Activated CD8-positive, alpha-beta memory T cell treated with anti-CD3 and anti-CD28 coated beads, Interleukin-2, amount 50 U/mL, for 24 hours (primary cell): Measurements from ENCODE around the gene IER5L.

Source experiments
- DNase-seq: peaks from one replicate; pipeline ENCODE4 v3.0.0-alpha.2; 2020; ENCODE audit errors: extremely low read depth

The IER5L gene

DNA sequence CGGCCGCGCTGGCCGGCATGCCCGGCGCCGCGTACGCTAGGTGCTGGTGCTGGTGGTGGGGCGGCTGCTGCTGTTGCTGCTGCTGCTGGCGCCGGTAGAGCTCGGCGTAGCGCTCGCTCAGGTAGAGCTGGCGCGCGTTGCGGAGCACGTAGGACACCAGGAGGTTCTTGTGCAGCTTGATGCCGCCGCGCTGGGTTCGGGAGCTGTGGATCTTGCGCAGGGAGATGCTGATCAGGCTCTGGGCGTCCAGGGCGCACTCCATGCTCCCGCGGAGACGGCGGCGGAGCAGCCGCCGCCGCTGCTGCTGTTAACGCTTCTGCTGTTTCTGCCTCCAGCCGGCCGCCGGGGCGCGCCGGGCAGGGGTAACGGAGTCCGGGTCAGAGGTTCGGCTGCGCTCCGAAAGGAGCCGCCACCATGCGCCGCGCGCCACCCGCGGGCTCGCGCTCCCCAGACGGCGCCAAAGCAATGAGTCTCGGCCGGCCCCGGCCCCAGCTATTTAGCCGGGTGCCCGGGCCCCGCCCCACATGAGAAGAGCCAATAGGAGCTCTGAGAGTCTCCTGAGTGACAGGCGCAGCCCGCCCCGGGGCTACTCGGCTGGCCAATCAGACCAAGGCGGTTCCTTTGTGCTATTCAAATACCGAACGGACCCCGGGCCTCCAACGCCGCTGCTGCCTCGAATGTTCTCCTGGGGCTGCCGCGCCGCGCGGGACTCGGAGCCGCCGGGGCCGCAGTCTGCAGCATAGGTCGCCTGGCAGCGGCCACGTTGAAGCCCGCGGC, at the start of gene IER5L:
TSS of gene IER5L (minus strand) at position 471 of the 777 bp plus-strand sequence. CDS start at position 262, 209 bp downstream.
- DNase-seq: peak; percentile 79

- no peak for DNase-seq
Observed at GRCh38 chr9:129227843-129228189, 49.8 kb upstream of the IER5L start.

GRCh38 chr9:129225815-129226214, 47.8 kb upstream of the IER5L start:
- DNase-seq: no peak

- no peak for DNase-seq
Observed at GRCh38 chr9:129225490-129225778, 47.4 kb upstream of the IER5L start.

- DNase-seq: no peak
Observed at GRCh38 chr9:129224618-129225489, 46.8 kb upstream of the IER5L start.

DNA sequence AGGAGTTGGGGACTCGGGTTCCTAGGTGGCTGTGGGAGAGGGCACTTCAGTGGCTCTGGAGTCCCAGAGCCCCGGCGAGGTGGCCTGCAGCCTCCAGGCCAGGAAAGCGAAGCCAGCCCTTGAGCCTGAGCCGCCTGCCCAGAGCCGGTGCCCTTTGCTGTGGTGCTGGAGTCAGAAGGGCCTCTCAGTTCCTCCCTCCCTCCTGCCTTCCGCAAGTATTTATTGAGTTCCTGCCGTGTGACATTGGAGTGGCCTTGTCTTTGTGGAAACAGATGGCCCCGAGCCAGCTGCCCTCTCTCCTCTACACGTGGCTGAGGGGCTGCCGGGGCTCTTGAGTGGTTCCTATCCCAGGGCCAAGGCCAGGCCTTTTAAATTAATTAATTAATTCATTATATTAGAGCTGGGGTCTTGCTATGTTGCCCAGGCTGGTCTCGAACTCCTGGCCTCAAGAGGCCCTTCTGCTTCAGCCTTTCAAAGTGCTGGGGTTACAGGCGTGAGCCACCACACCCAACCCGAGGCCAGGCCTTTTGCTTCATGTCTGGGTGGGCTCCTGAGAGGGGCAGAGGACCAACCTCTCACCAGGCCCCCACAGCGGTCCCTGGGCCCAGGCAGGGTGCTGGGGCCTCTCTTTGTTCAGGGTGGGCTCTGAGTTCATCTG, 45.6 kb upstream of the IER5L start:
- no peak for DNase-seq

GRCh38 chr9:129222819-129223218, 44.8 kb upstream of the IER5L start:
- DNase-seq: no peak

DNA sequence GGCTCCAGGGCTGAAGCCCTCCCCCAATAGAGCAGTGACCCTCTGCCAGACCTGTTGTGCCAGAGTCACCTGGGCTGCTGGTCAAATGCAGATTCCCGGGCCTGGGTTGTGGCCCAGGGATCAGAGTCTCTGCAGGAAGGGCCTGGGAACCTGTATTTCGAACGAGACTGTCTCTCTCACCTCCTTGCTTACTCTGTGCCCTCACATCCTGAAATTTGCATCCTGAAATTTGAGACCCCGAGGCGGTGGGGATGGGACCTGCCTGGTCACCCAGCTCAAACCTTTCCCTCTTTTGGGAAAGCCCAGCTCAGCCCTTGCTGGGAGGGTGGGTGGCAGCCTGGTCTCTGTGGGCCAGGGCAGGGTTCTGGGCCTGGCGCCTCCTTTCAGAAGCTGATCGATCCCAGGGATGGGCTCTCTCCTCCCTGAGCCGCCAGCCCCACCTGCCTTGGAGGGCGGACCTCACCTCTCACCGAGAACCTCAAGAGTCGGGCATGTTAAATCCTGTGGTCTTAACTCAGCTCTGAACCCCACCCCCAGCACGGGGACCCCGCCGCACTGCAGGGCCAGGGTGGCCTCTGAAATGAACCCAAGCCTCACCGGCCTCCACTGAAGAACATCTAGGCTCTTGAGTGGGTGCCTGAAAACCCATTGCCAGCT, 44.0 kb upstream of the IER5L start:
- DNase-seq: no peak

DNA sequence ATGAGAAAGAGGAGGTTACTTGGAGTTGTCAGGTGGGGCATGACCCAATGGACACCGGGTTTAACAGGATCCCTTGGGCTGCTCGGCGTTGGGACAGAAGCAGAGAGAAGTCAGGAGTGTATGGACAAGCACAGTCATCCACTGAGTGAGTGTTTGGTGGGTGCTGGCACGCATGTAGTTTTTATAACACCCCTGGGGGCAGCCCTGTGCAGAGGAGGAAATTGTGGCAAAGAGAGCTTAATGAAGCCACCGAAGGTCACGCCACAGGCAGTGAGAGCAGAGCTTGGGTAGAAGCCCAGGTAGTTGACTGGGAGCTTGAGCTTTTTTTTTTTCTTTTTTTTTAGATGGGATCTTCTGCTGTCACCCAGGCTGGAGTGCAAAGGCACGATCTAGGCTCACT, 43.2 kb upstream of the IER5L start:
- DNase-seq: no peak

GRCh38 chr9:129220771-129221170, 42.7 kb upstream of the IER5L start:
- DNase-seq: no peak

DNA sequence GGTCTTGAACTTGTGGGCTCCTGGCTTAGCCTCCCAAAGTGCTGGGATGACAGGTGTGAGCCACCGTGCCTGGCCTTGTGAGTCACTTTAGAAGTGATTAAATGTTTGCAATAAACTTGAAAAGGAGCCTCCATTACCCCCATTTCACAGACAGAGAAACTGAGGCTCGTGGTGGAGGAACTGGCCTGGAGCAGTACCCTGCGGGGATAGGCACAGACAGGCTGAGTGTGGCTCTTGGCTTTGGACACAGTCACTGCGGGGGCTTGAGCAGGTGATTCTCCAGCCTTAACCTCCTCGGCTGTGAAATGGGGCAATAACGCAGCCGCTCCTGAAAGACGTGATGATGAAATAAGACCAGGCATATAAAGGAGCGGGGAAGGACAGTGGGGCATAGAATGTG, 40.9 kb upstream of the IER5L start:
- DNase-seq: no peak

- DNase-seq: no peak
Observed at GRCh38 chr9:129218272-129218625, 40.2 kb upstream of the IER5L start.

DNA sequence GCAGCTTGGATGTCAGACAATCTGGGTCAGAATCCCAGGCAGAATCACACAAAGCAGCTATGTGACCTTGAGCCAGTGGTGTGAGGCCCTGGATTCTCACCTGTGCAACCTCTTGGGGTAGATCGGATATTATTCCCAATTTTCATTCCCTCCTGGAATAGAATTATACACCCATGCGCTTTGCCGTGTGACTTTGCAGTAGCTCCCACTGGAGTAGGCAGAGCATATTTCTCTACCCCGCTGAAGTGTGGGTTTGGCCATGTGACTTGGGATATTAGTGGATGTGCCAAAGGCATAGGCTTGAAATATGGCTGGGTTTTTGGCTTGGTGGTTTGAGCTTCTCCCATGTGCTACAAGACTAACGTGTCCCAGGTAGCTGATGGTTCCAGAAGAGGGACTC, 35.5 kb upstream of the IER5L start:
- no peak for DNase-seq

- DNase-seq: no peak
Observed at GRCh38 chr9:129211686-129212085, 33.6 kb upstream of the IER5L start.

- no peak for DNase-seq
Observed at GRCh38 chr9:129210125-129210524, 32.1 kb upstream of the IER5L start.

- DNase-seq: no peak
Observed at GRCh38 chr9:129209580-129209979, 31.5 kb upstream of the IER5L start.

- no peak for DNase-seq
Observed at GRCh38 chr9:129209109-129209508, 31.0 kb upstream of the IER5L start.

- DNase-seq: no peak
Observed at GRCh38 chr9:129208207-129209032, 30.4 kb upstream of the IER5L start.

GRCh38 chr9:129206905-129207304, 28.8 kb upstream of the IER5L start:
- no peak for DNase-seq

DNA sequence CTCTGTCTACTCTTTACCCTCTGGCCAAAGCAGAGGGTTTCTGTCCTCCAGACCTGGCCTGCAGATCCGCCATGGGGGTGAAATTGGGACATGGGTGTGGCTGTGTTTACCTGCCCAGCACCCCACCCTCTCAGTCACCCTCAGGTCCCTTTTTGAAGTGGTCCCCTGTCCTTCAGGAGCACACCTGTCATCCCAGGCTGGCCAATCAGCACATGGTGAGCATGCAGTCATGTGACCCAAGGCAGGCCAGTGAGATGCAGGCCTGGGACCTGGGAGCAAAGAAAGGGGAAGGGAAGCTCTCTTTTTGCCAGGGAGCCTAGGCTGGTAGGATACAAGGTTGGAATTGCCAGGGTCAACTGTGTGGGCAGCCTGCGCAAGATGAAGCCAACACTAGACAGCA, 28.3 kb upstream of the IER5L start:
- DNase-seq: no peak

DNA sequence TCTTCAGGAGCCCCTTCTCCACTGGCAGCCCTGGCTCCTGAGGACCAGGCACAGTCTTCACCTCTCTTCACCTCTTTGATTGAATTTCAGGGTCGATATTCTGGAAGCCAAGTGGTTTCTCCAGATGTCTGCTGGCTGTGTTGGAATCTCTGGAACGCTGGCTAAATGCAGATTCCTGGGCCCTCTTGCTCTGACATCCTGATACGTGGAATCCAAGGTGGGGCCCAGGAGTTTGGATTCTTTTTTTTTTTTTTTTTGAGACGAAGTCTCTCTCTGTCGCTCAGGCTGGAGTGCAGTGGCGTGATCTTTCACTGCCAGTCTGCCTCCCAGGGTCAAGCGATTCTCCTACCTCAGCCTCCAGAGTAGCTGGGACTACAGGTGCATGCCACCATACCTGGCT, 26.8 kb upstream of the IER5L start:
- no peak for DNase-seq

GRCh38 chr9:129203556-129203909, 25.5 kb upstream of the IER5L start:
- DNase-seq: no peak
